Kidney epithelial cell (primary cell): Measurements from ENCODE around the gene LYZ. TPM values are rescaled to one million over a fixed set of nuclear protein-coding genes. Genes with fewer than 3 reads are reported as not detected.

Experiments used
- DNase-seq: peaks from one replicate; pipeline ENCODE4 v3.0.0-alpha.2; 2010; ENCODE audit warnings: low read depth
- H3K27me3 ChIP-seq: 2 replicates; pipeline ENCODE4 v1.6.0; 2011; ENCODE audit warnings: low read length; ENCODE audit not compliant: control insufficient read depth, insufficient read depth
- H3K36me3 ChIP-seq: 2 replicates; pipeline ENCODE4 v1.5.1; 2011; ENCODE audit warnings: low read length; ENCODE audit not compliant: control insufficient read depth, insufficient read depth
- H3K4me3 ChIP-seq: 2 replicates; pipeline ENCODE4 v1.5.1; 2011; ENCODE audit warnings: low read depth, mild to moderate bottlenecking, control low read depth, low read length
- total RNA-seq: library from RNA; depleted of rRNA; stranded (reverse); fragments of >200 nt; gene quantifications from 2 replicates; pipeline ENCODE4 v1.2.3, GENCODE V29; 2015
- TF ChIP-seq, protein P1 (sequence below): IDR thresholded peaks from 2 replicates; pipeline ENCODE4 v1.5.1; 2011; ENCODE audit warnings: mild to moderate bottlenecking, moderate library complexity, low read length, control low read depth, inconsistent platforms; ENCODE audit not compliant: insufficient read depth, poor library complexity, severe bottlenecking

LYZ gene
- total RNA-seq, 1 donor from 2014 or later, result 0.08 TPM

DNA sequence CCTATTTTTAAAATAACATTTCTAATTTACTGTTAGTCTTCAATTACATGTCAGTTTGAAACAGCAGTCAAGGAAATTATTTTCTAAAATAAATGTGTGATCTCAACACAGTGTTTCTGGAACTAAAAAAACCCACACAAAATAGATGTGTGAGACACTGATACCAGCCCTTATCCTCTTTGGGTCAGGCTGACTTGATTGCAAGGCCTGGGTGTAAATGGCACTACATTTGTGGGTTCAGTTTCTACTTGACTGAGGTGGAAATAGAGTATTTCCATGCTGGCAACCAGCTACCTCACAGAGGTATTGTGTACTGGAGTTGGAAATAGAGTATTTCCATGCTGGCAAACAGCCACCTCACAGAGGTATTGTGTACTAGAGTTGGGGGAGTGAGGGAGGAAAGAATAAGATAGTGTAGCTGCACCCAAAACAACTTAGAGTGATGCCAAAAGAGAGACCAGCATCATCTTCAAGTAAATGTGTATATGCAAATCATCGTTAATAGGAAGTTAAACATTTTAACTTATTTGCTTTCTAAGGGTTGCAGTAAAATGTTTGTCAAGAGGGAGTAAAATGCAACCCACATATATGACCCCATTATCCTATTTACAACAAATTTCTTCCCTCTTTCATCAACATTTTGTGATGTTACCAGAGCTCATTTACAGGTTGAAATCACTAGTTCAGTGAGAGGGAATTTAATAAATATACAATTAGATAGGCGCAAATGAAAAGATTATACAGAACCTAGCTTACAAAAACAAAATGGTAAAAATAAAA lies 10.7 kb upstream of the LYZ start:
- Histone ChIP-seq H3K4me3 (no peak overlapping the region), H3K27me3 (no peaks in the 10 kb centered on the region), H3K36me3 (no peaks in the 10 kb centered on the region)
- TF ChIP-seq, protein P1, sequence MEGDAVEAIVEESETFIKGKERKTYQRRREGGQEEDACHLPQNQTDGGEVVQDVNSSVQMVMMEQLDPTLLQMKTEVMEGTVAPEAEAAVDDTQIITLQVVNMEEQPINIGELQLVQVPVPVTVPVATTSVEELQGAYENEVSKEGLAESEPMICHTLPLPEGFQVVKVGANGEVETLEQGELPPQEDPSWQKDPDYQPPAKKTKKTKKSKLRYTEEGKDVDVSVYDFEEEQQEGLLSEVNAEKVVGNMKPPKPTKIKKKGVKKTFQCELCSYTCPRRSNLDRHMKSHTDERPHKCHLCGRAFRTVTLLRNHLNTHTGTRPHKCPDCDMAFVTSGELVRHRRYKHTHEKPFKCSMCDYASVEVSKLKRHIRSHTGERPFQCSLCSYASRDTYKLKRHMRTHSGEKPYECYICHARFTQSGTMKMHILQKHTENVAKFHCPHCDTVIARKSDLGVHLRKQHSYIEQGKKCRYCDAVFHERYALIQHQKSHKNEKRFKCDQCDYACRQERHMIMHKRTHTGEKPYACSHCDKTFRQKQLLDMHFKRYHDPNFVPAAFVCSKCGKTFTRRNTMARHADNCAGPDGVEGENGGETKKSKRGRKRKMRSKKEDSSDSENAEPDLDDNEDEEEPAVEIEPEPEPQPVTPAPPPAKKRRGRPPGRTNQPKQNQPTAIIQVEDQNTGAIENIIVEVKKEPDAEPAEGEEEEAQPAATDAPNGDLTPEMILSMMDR, result no peak
- DNase-seq, result no peak

DNA sequence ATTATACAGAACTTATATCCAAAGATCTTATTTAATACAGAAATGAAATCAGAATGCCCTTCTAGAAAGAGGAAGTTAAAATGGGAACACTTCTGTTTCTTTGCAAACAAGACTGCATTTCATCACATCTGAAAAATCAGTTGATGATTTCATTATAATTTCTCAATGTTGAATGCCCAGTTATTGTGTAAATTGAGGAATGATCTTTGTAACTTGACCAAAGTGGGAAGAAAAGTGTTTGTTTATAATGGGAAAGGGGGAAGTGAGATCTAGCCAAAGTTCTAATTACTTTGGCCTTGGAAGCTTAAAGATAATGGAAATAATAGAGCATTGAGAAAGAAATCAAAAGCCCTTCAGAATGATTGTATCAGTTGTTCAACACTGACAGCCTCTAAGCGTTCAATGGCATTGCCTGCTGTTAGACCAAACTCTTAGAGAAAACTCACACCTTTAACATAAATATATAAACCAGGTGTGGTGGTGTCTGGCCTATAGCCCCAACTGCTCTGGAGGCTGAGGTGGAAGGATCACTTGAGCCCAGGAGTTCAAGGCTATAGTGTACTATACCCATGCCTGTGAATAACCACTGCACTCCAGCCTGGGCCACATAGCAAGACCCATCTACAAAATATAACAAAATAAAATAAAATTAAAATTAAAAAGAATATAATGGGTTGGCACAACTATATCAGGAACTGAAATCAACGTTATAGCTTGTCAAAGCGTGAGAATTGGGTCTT lies 9.9 kb upstream of the LYZ start:
- Histone ChIP-seq H3K36me3 (no peaks in the 10 kb centered on the region), H3K27me3 (no peaks in the 10 kb centered on the region), H3K4me3 (no peak overlapping the region)
- DNase-seq, result no peak
- TF ChIP-seq, protein P1, result no peak

DNA sequence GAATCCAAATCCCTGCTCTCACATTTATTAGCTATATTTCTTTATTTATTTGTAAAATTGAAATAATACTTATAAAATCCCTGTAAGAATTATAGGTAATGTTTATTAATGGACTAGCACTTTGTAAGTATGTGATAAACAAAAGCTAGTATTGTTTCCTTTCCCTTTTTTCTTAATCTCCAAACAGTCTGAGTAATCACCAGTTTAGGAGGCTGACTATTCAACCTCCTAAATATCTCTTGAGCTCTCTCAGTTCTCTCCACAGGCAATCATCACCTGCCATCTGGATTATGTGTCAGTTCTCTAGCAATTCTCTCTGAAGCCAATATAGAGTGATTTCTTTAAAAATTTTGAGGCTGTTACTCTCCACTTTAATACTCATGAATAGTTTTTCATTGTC lies 9.2 kb upstream of the LYZ start:
- no peaks in the 10 kb centered on the region for H3K36me3 ChIP-seq
- H3K27me3 ChIP-seq, result no peaks in the 10 kb centered on the region
- TF ChIP-seq, protein P1, result no peak
- H3K4me3 ChIP-seq, result no peak overlapping the region
- no peak for DNase-seq

DNA sequence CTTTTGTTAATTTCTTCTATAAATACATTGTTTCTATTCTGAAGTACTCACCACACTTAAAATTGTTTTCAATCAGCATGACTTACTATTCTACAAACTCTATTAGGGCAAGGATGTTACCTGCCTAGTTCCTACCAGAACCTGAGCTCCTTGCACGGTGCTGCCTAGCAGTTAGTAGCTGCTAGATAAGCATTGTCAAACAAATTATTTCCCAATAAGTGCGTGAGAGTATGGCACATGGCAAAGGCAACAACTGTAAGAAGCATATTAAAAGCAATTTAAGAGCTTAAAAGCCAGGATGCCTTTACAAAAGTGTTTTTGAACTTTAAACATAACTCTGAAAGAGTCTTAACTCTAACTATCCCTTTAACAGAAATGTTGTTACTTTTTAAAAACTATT lies 8.2 kb upstream of the LYZ start:
- H3K4me3 ChIP-seq, result no peak overlapping the region
- no peaks in the 10 kb centered on the region for H3K27me3 ChIP-seq
- DNase-seq, result no peak
- H3K36me3 ChIP-seq, result no peaks in the 10 kb centered on the region
- TF ChIP-seq, protein P1, result no peak

DNA sequence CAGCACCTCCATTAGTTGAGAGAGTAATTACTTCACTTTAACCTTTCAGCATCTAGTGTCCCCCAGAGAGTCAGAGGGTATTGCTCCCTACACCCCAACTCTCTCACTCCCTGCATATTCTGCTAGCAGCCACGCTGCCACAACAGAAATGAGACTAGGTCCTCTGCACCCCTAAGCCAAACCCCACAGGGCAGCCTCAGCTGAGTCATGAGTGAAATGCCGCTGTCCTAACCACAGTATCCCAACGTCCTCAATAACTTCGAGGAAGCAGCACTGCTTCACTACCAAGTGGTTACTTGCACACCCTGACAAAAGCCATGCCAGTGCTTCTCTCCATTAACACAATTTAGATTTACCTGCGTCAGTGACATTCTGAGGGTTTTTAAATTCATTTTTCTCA lies 6.9 kb upstream of the LYZ start:
- Histone ChIP-seq H3K27me3 (no peaks in the 10 kb centered on the region), H3K36me3 (no peaks in the 10 kb centered on the region), H3K4me3 (no peak overlapping the region)
- TF ChIP-seq, protein P1, result no peak
- DNase-seq, result no peak
